SK-N-SH treated with all-trans-retinoic acid at 6 μM for 48 hours (cell line): Measurements from ENCODE around the gene AUTS2.

ENCODE experiments used
- ATAC-seq: fragments of 200-7000 bp; cut with Tn5 transposase; 3 replicates; pipeline ENCODE4 v1.9.1; 2020; ENCODE audit warnings: mild to moderate bottlenecking, moderate library complexity
- ARNTL ChIP-seq: fragments of 450-650 bp; formaldehyde crosslinking; IDR thresholded peaks from 2 replicates; pipeline ENCODE4 v1.5.0; 2020; ENCODE audit warnings: low read depth, mild to moderate bottlenecking, moderate library complexity, borderline replicate concordance
- BACH2 ChIP-seq: fragments of 250-450 bp; sonication (Bioruptor Pico); IDR thresholded peaks from 2 replicates; pipeline ENCODE4 v1.9.0; 2021; ENCODE audit warnings: mild to moderate bottlenecking, borderline replicate concordance
- CSDC2 ChIP-seq: fragments of 250-450 bp; sonication (Bioruptor Pico); IDR thresholded peaks from 2 replicates; pipeline ENCODE4 v1.5.0; 2020; ENCODE audit warnings: mild to moderate bottlenecking, moderate library complexity
- GLIS3 ChIP-seq: fragments of 250-450 bp; sonication (Bioruptor Pico); IDR thresholded peaks from 2 replicates; pipeline ENCODE4 v1.5.0; 2020; ENCODE audit warnings: mild to moderate bottlenecking, moderate library complexity
- ISL1 ChIP-seq: fragments of 250-450 bp; sonication (Bioruptor Pico); IDR thresholded peaks from 2 replicates; pipeline ENCODE4 v2.1.2; 2022; ENCODE audit warnings: mild to moderate bottlenecking, moderate library complexity
- OSR1 ChIP-seq: fragments of 250-450 bp; sonication (Bioruptor Pico); IDR thresholded peaks from 2 replicates; pipeline ENCODE4 v1.8.0; 2022; ENCODE audit warnings: moderate library complexity, mild to moderate bottlenecking, inconsistent platforms
- PATZ1 ChIP-seq: fragments of 250-450 bp; sonication (Bioruptor Pico); IDR thresholded peaks from 2 replicates; pipeline ENCODE4 v1.8.0; 2020; ENCODE audit warnings: mild to moderate bottlenecking, moderate library complexity, borderline replicate concordance
- PPARA ChIP-seq: fragments of 250-450 bp; sonication (Bioruptor Pico); IDR thresholded peaks from 2 replicates; pipeline ENCODE4 v1.5.0; 2020; ENCODE audit warnings: mild to moderate bottlenecking, borderline replicate concordance
- RARB ChIP-seq: fragments of 250-450 bp; sonication (Bioruptor Pico); IDR thresholded peaks from 2 replicates; pipeline ENCODE4 v1.8.0; 2021; ENCODE audit warnings: mild to moderate bottlenecking, moderate library complexity
- SNAI2 ChIP-seq: fragments of 250-450 bp; sonication (Bioruptor Pico); IDR thresholded peaks from 2 replicates; pipeline ENCODE4 v1.5.0; 2020; ENCODE audit warnings: mild to moderate bottlenecking, moderate library complexity
- TCF4 ChIP-seq: fragments of 250-450 bp; sonication (Bioruptor Pico); IDR thresholded peaks from 2 replicates; pipeline ENCODE4 v1.8.0; 2021; ENCODE audit warnings: mild to moderate bottlenecking, moderate library complexity, borderline replicate concordance
- TOX ChIP-seq: fragments of 250-450 bp; sonication (Bioruptor Pico); IDR thresholded peaks from 2 replicates; pipeline ENCODE4 v1.8.0; 2021; ENCODE audit warnings: mild to moderate bottlenecking, moderate library complexity, borderline replicate concordance
- ZC3H10 ChIP-seq: fragments of 250-450 bp; sonication (Bioruptor Pico); IDR thresholded peaks from 2 replicates; pipeline ENCODE4 v1.5.1; 2021; ENCODE audit warnings: mild to moderate bottlenecking, moderate library complexity
- ZFP3 ChIP-seq: fragments of 250-450 bp; sonication (Bioruptor Pico); IDR thresholded peaks from 2 replicates; pipeline ENCODE4 v1.5.0; 2020; ENCODE audit warnings: mild to moderate bottlenecking, moderate library complexity
- ZFP30 ChIP-seq: fragments of 450-650 bp; formaldehyde crosslinking; IDR thresholded peaks from 2 replicates; pipeline ENCODE4 v1.5.0; 2022; ENCODE audit warnings: mild to moderate bottlenecking, moderate library complexity
- ZNF70 ChIP-seq: fragments of 450-650 bp; formaldehyde crosslinking; IDR thresholded peaks from 2 replicates; pipeline ENCODE4 v1.5.0; 2020; ENCODE audit warnings: mild to moderate bottlenecking, moderate library complexity
- ZNF8 ChIP-seq: fragments of 450-650 bp; formaldehyde crosslinking; IDR thresholded peaks from 2 replicates; pipeline ENCODE4 v1.5.0; 2020; ENCODE audit warnings: mild to moderate bottlenecking, moderate library complexity
- TF ChIP-seq, protein P1 (sequence below): fragments of 250-450 bp; sonication (Bioruptor Pico); IDR thresholded peaks from 2 replicates; pipeline ENCODE4 v1.5.1; 2021; ENCODE audit warnings: mild to moderate bottlenecking, moderate library complexity
- TF ChIP-seq, protein P2 (sequence below): fragments of 250-450 bp; sonication (Bioruptor Pico); IDR thresholded peaks from 2 replicates; pipeline ENCODE4 v1.5.1; 2020; ENCODE audit warnings: low read depth, mild to moderate bottlenecking, moderate library complexity
- TF ChIP-seq, protein P3 (sequence below): fragments of 250-450 bp; sonication (Bioruptor Pico); IDR thresholded peaks from 2 replicates; pipeline ENCODE4 v1.8.0; 2021; ENCODE audit warnings: low read depth, mild to moderate bottlenecking, moderate library complexity, borderline replicate concordance

The AUTS2 gene

GRCh38 chr7:70214071-70214470 lies 615.8 kb downstream of the AUTS2 start:
- ATAC-seq: no peak
- TF ChIP-seq, protein P1, sequence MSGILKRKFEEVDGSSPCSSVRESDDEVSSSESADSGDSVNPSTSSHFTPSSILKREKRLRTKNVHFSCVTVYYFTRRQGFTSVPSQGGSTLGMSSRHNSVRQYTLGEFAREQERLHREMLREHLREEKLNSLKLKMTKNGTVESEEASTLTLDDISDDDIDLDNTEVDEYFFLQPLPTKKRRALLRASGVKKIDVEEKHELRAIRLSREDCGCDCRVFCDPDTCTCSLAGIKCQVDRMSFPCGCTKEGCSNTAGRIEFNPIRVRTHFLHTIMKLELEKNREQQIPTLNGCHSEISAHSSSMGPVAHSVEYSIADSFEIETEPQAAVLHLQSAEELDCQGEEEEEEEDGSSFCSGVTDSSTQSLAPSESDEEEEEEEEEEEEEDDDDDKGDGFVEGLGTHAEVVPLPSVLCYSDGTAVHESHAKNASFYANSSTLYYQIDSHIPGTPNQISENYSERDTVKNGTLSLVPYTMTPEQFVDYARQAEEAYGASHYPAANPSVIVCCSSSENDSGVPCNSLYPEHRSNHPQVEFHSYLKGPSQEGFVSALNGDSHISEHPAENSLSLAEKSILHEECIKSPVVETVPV (CRISPR knock-in tag): no peak
- no peak for TF ChIP-seq TCF4
- no peak for TF ChIP-seq ZFP30 (CRISPR knock-in tag)
- no peak for TF ChIP-seq ARNTL (CRISPR knock-in tag)
- no peak for TF ChIP-seq CSDC2
- TF ChIP-seq PATZ1 (CRISPR knock-in tag): no peak
- TF ChIP-seq GLIS3 (CRISPR knock-in tag): no peak
- TF ChIP-seq SNAI2 (CRISPR knock-in tag): no peak

DNA sequence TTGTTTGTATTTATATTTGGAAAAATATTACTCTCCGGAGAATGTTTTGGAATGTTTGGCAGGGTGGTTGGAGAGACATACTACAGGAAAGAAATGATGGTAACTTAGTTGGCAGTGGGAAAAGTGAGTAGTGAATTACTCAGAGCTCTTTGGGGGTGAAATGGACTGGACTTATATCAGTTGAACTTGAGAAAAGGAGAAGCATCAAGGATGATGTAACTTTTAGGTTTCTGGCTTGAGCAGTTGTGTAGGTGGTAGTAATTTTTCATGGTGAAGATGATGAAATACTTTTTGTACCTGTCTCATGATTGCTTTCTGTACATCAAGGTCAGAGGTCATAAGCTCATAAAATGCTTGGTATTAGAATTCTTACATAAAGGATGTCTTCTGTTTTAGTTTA lies 617.2 kb downstream of the AUTS2 start:
- TF ChIP-seq OSR1 (CRISPR knock-in tag) (no peak), ZFP30 (CRISPR knock-in tag) (no peak), ZC3H10 (CRISPR knock-in tag) (no peak)
- ATAC-seq: peak; percentile 58; the same call in 2 of the 3 replicates

- no peak for ATAC-seq
- no peak for TF ChIP-seq PPARA (CRISPR knock-in tag)
Measured at GRCh38 chr7:70217571-70217970, 619.3 kb downstream of the AUTS2 start.

GRCh38 chr7:70218006-70218405 lies 619.7 kb downstream of the AUTS2 start:
- no peak for ATAC-seq

More at GRCh38 chr7:70218006-70218405, 619.7 kb downstream of the AUTS2 start:
- TF ChIP-seq, protein P2, sequence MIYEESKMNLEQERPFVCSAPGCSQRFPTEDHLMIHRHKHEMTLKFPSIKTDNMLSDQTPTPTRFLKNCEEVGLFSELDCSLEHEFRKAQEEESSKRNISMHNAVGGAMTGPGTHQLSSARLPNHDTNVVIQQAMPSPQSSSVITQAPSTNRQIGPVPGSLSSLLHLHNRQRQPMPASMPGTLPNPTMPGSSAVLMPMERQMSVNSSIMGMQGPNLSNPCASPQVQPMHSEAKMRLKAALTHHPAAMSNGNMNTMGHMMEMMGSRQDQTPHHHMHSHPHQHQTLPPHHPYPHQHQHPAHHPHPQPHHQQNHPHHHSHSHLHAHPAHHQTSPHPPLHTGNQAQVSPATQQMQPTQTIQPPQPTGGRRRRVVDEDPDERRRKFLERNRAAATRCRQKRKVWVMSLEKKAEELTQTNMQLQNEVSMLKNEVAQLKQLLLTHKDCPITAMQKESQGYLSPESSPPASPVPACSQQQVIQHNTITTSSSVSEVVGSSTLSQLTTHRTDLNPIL (CRISPR knock-in tag): no peak
- TF ChIP-seq PATZ1 (CRISPR knock-in tag) (no peak), ISL1 (CRISPR knock-in tag) (no peak), ZNF70 (no peak), ZNF8 (CRISPR knock-in tag) (no peak), ZFP3 (CRISPR knock-in tag) (no peak), CSDC2 (no peak), SNAI2 (CRISPR knock-in tag) (no peak), GLIS3 (CRISPR knock-in tag) (no peak), RARB (CRISPR knock-in tag) (no peak), ARNTL (CRISPR knock-in tag) (no peak), BACH2 (CRISPR knock-in tag) (no peak), TCF4 (no peak), PPARA (CRISPR knock-in tag) (no peak), ZC3H10 (CRISPR knock-in tag) (no peak), TOX (CRISPR knock-in tag) (no peak)
- TF ChIP-seq, protein P3, sequence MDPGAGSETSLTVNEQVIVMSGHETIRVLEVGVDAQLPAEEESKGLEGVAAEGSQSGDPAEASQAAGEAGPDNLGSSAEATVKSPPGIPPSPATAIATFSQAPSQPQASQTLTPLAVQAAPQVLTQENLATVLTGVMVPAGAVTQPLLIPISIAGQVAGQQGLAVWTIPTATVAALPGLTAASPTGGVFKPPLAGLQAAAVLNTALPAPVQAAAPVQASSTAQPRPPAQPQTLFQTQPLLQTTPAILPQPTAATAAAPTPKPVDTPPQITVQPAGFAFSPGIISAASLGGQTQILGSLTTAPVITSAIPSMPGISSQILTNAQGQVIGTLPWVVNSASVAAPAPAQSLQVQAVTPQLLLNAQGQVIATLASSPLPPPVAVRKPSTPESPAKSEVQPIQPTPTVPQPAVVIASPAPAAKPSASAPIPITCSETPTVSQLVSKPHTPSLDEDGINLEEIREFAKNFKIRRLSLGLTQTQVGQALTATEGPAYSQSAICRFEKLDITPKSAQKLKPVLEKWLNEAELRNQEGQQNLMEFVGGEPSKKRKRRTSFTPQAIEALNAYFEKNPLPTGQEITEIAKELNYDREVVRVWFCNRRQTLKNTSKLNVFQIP (CRISPR knock-in tag): no peak
- TF ChIP-seq, all 23 proteins: peak for 0
